ENCODE measurements around the gene FAM219A.

- TF ChIP-seq EZH2 (IDR thresholded peaks at IDR 0.05) (no peak), POLR2AphosphoS5 (IDR thresholded peaks at IDR 0.05; ENCODE audit: borderline replicate concordance, low read depth, low read length) (no peak)
These were observed 27.5 kb upstream of the FAM219A start for GRCh38 chr9:34485822-34486221.
